HepG2 (cell line): Measurements from ENCODE around the gene RBM45. TPM values are rescaled to one million over a fixed set of nuclear protein-coding genes. Genes with fewer than 3 reads are reported as not detected.
A peak's percentile ranks its signal among the peaks of the same experiment; 100 is the strongest.

ENCODE experiments used
- ATAC-seq: fragments of 200-7000 bp; cut with Tn5 transposase; 3 replicates; pipeline ENCODE4 v1.9.1; 2020; ENCODE audit warnings: mild to moderate bottlenecking, moderate library complexity
- BruUV-seq: library from RNA; stranded (reverse); fragments of 400-500 nt; replicated peaks from 2 replicates; lab custom pipeline; 2021; lab: Mats Ljungman, UMichigan
- CTCF ChIA-PET: fragments of 300-600 bp; formaldehyde crosslinking; extraction: SDS; loops from one replicate; lab custom pipeline; 2021; ENCODE audit warnings: low total read pairs, inconsistent platforms, low intra/inter-chr PET ratio; lab: Yijun Ruan, JAX
- POLR2A ChIA-PET: fragments of 350-600 bp; sonication (Branson Sonifier 250); formaldehyde crosslinking; loops from one replicate; lab custom pipeline; 2020; ENCODE audit warnings: antibody characterized with exemption, inconsistent platforms; lab: Yijun Ruan, JAX
- DNase-seq: peaks from one replicate; pipeline ENCODE4 v3.0.0-alpha.2; 2015; ENCODE audit warnings: low spot score
- FAIRE-seq: peaks from 3 replicates; lab custom pipeline; 2011; peaks lifted over from hg19 to GRCh38; lab: Jason Lieb, UNC
- H2AFZ ChIP-seq: one replicate; pipeline ENCODE4 v1.6.1; 2011; ENCODE audit warnings: low read length, inconsistent platforms
- H3K27ac ChIP-seq: fragments of 300-600 bp; 3 replicates; pipeline ENCODE4 v1.8.0; 2011; ENCODE audit warnings: mixed run types, mild to moderate bottlenecking, mixed read lengths, low read length, inconsistent platforms; ENCODE audit not compliant: insufficient read depth; ENCODE audit errors: extremely low read length
- H3K27me3 ChIP-seq, 2 experiments: fragments of 200-600 bp in 1 of 2; 2 replicates in 1 of 2; 3 replicates in 1 of 2; pipeline versions ENCODE4 v1.6.0 to v1.8.0; 2011; ENCODE audit warnings: low read length in 2 of 2, mild to moderate bottlenecking in 2 of 2, moderate library complexity in 2 of 2, inconsistent platforms in 1 of 2; ENCODE audit not compliant: insufficient read depth in 2 of 2, control insufficient read depth in 1 of 2
- H3K36me3 ChIP-seq, 2 experiments: fragments of 200-600 bp in 1 of 2; replicated peaks in 1 of 2; 2 replicates in 1 of 2; 3 replicates in 1 of 2; pipeline versions ENCODE4 v1.5.1 to v1.8.0; 2011; ENCODE audit warnings: low read length in 2 of 2, inconsistent platforms in 1 of 2; ENCODE audit not compliant: insufficient read depth in 2 of 2, control insufficient read depth in 1 of 2
- H3K4me1 ChIP-seq: 2 replicates; pipeline ENCODE4 v1.5.1; 2012; ENCODE audit warnings: low read length, inconsistent platforms; ENCODE audit not compliant: insufficient read depth
- H3K4me2 ChIP-seq: 2 replicates; pipeline ENCODE4 v1.6.0; 2011; ENCODE audit warnings: low read depth, low read length, inconsistent platforms
- H3K4me3 ChIP-seq, 3 experiments: fragments of 200-600 bp in 1 of 3; sonication (generic), shearing (Covaris generic) in 1 of 3; replicated peaks in 1 of 3; 2 replicates each; pipeline ENCODE4 v1.5.1; 2011 to 2016; ENCODE audit warnings: low read length in 3 of 3, inconsistent platforms in 2 of 3, low read depth in 2 of 3, mild to moderate bottlenecking in 2 of 3, control low read depth in 1 of 3, mixed read lengths in 1 of 3; ENCODE audit not compliant: insufficient read depth in 1 of 3
- H3K79me2 ChIP-seq: one replicate; pipeline ENCODE4 v1.6.1; 2011; ENCODE audit warnings: low read length, inconsistent platforms; ENCODE audit not compliant: insufficient read depth
- H3K9ac ChIP-seq: 2 replicates; pipeline ENCODE4 v1.6.0; 2011; ENCODE audit warnings: mild to moderate bottlenecking, low read depth, low read length, inconsistent platforms; ENCODE audit not compliant: insufficient read depth
- H3K9me3 ChIP-seq: 2 replicates; pipeline ENCODE4 v1.5.1; 2012; ENCODE audit warnings: mild to moderate bottlenecking, low read length
- H4K20me1 ChIP-seq: 2 replicates; pipeline ENCODE4 v1.6.0; 2011; ENCODE audit warnings: inconsistent platforms, mild to moderate bottlenecking, low read length, moderate library complexity; ENCODE audit not compliant: insufficient read depth
- CEBPB ChIP-seq: IDR thresholded peaks from 2 replicates; pipeline ENCODE4 v1.6.1; 2011; ENCODE audit warnings: low read depth, low read length, improper control_type of control experiment, borderline replicate concordance
- HDAC2 ChIP-seq: sonication (generic); formaldehyde crosslinking; IDR thresholded peaks from 2 replicates; pipeline ENCODE4 v1.4.0; 2020; ENCODE audit warnings: missing genetic modification reagents
- HOXA9 ChIP-seq: sonication (generic); formaldehyde crosslinking; IDR thresholded peaks from 2 replicates; pipeline ENCODE4 v1.8.1; 2022; ENCODE audit warnings: missing genetic modification reagents, mild to moderate bottlenecking, moderate library complexity, borderline replicate concordance
- IKZF1 ChIP-seq: fragments of 450-650 bp; IDR thresholded peaks from 2 replicates; pipeline ENCODE4 v1.7.1; 2016
- KAT8 ChIP-seq: IDR thresholded peaks from 2 replicates; pipeline ENCODE4 v1.6.1; 2016; ENCODE audit warnings: missing genetic modification reagents, missing compliant biosample characterization
- NR2C2 ChIP-seq: sonication (generic); formaldehyde crosslinking; IDR thresholded peaks from 2 replicates; pipeline ENCODE4 v1.4.0; 2020; ENCODE audit warnings: missing genetic modification reagents, mild to moderate bottlenecking, moderate library complexity, borderline replicate concordance
- PAF1 ChIP-seq: IDR thresholded peaks from 2 replicates; pipeline ENCODE4 v1.6.1; 2016; ENCODE audit warnings: missing genetic modification reagents, missing compliant biosample characterization
- SOX6 ChIP-seq, 2 experiments: fragments of 450-650 bp in 1 of 2; sonication (generic) in 1 of 2; formaldehyde crosslinking in 1 of 2; IDR thresholded peaks; 2 replicates each; pipeline versions ENCODE4 v1.4.0 to v1.6.1; 2017 to 2020; ENCODE audit warnings: antibody characterized with exemption in 1 of 2, mild to moderate bottlenecking in 1 of 2, missing genetic modification reagents in 1 of 2
- ZMYM4 ChIP-seq: sonication (generic); formaldehyde crosslinking; IDR thresholded peaks from 2 replicates; pipeline ENCODE4 v1.8.1; 2023; ENCODE audit warnings: mild to moderate bottlenecking, missing genetic modification reagents
- ZNF430 ChIP-seq: sonication (generic); formaldehyde crosslinking; IDR thresholded peaks from 2 replicates; pipeline ENCODE4 v1.9.0; 2021; ENCODE audit warnings: mild to moderate bottlenecking, missing genetic modification reagents
- ZNF558 ChIP-seq: sonication (generic); formaldehyde crosslinking; IDR thresholded peaks from 2 replicates; pipeline ENCODE4 v1.9.0; 2022; ENCODE audit warnings: mild to moderate bottlenecking, missing genetic modification reagents, borderline replicate concordance
- ZNF781 ChIP-seq: sonication (generic); formaldehyde crosslinking; IDR thresholded peaks from 2 replicates; pipeline ENCODE4 v1.5.1; 2020; ENCODE audit warnings: borderline replicate concordance, mild to moderate bottlenecking, missing genetic modification reagents; ENCODE audit errors: not compliant biosample characterization
- WGBS: methylation state at CpG from one replicate; pipeline ENCODE4 v1.1.6; 2017; ENCODE audit warnings: low lambda C conversion rate; 5-methylcytosine and 5-hydroxymethylcytosine counted together
- in situ Hi-C: cut with HindIII; loops from 2 replicates; pipeline ENCODE4 v1.10.0; 2017; ENCODE audit warnings: low pct_unique_long_range_greater_than_20kb; ENCODE audit not compliant: extremely low pct_ligation_motif_present
- intact Hi-C: fragments of 100-400 bp; cut with micrococcal nuclease; formaldehyde crosslinking; loops from one replicate; pipeline ENCODE4 v1.10.0; 2022; ENCODE audit not compliant: unreplicated experiment
- polyA plus RNA-seq, 8 experiments: library from polyadenylated mRNA; depleted of rRNA in 3 of 8; stranded (reverse) in 7 of 8; unstranded in 1 of 8; fragments of >200 nt; fragmentation: Illumina TruSeq in 4 of 8; extraction: Trizol in 4 of 8; gene quantifications; 2 replicates each; pipeline versions ENCODE4 v1.2.1 to v1.2.3, GENCODE V29; 2011 to 2016; ENCODE audit warnings: low read depth in 4 of 8, missing spikeins in 1 of 8, mixed read lengths in 1 of 8; ENCODE audit not compliant: insufficient read depth in 1 of 8
- total RNA-seq, 5 experiments: library from RNA; depleted of rRNA; stranded (reverse); fragments of >200 nt; fragmentation: Illumina TruSeq; extraction: Trizol; gene quantifications; 2 replicates each; pipeline ENCODE4 v1.2.3, GENCODE V29; 2016; ENCODE audit warnings: low read depth in 1 of 5
- TF ChIP-seq, protein P1 (sequence below): sonication (generic); formaldehyde crosslinking; IDR thresholded peaks from 2 replicates; pipeline ENCODE4 v1.8.1; 2022; ENCODE audit warnings: low read depth, mild to moderate bottlenecking, missing genetic modification reagents
- TF ChIP-seq, protein P2 (sequence below): sonication (generic); formaldehyde crosslinking; conservative IDR thresholded peaks from 2 replicates; pipeline ENCODE4 v1.4.0; 2020; ENCODE audit warnings: missing genetic modification reagents

RBM45 gene
- total and polyA plus RNA-seq, 2 of the 13 experiments (the other 11 are each of a cell fraction or from before 2014, with no cell fraction given): 5.7 to 25.2 TPM

DNA sequence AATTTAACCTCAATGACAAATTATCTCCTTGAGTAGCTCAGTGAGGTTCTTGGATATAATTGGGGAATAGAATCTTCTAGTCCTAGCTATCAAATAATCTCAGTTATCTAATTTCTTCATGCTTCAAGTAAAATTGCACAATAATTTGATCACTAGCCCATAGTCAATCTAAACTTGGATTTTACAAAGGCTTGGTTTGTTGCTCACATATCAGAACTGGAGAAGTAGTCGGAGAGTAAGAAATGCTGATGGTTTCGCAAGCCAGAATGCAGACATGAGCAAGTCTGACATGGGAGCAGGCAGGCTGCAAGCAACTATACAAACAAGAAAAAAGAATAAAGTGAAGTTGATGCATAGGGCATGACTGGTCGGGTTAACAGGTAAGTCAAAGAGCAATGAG, 28.0 kb upstream of the RBM45 start:
- Histone ChIP-seq H3K4me3 (no peak overlapping the region), H3K4me2 (no peak overlapping the region), H3K9me3 (no peaks in the 10 kb centered on the region), H3K4me1 (no peaks in the 10 kb centered on the region), H3K9ac (no peak overlapping the region), H4K20me1 (no peaks in the 10 kb centered on the region), H3K36me3 (no peaks in the 10 kb centered on the region), H2AFZ (no peak overlapping the region), H3K27me3 (no peaks in the 10 kb centered on the region), H3K27ac (no peak overlapping the region), H3K79me2 (no peaks in the 10 kb centered on the region)
- BruUV-seq: no TSS peak
- ChIA-PET CTCF (no interaction called here), POLR2A (no interaction called here)
- DNase-seq (no peak), ATAC-seq (no peak), FAIRE-seq (no peak)
- 6% methylated on average over 3 of the region's 3 CpGs for WGBS
- peak; percentile 62 for TF ChIP-seq CEBPB
- TF ChIP-seq ZNF430: no peak
- intact Hi-C loops: no loop called here
- in situ Hi-C loops: no loop called here

DNA sequence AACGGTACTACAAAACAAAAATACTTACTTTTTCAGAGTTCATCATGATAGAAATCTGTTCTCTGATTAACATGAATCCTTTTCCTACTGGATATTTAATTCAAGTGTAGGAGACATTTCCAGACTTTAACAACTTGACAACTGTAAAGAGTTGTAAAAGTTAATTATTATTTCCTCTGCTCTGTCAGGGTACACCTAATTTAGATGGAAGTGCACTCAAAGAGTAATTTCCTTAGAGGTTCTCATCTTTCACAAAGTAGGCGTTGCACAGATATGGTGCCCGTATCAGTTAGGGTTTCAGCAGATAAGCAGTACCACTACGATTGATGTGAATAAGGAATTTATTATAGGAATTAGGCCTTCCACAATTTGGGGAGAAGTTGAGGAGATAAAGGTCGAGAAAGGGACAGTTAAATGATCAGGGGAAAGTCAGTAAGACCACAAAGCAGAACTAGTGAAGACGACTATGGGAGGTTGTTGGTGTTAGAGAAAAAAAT, 23.4 kb upstream of the RBM45 start:
- Histone ChIP-seq H3K27me3 (no peaks in the 10 kb centered on the region; a peak in 1 of 5 replicates), H3K27ac (no peak overlapping the region), H2AFZ (no peak overlapping the region), H3K9ac (no peak overlapping the region), H3K4me3 (no peak overlapping the region), H3K4me2 (no peak overlapping the region), H4K20me1 (no peaks in the 10 kb centered on the region), H3K79me2 (no peaks in the 10 kb centered on the region), H3K36me3 (no peaks in the 10 kb centered on the region), H3K9me3 (no peaks in the 10 kb centered on the region), H3K4me1 (no peaks in the 10 kb centered on the region)
- DNase-seq: no peak
- ChIA-PET POLR2A (no interaction called here), CTCF (no interaction called here)
- in situ Hi-C loops: no loop called here
- BruUV-seq: no TSS peak
- no peak for FAIRE-seq
- intact Hi-C loops: no loop called here
- WGBS: 27% methylated on average over 6 of the region's 6 CpGs
- ATAC-seq: no peak
- TF ChIP-seq IKZF1 (no peak), ZNF558 (no peak), HOXA9 (CRISPR knock-in tag) (no peak), NR2C2 (CRISPR knock-in tag) (no peak), HDAC2 (CRISPR knock-in tag) (no peak), SOX6 (IDR thresholded peaks at IDR 0.05) (no peak), SOX6 (CRISPR knock-in tag; IDR thresholded peaks at IDR 0.05) (no peak), ZNF781 (CRISPR knock-in tag) (no peak), KAT8 (no peak), ZMYM4 (no peak), PAF1 (CRISPR knock-in tag) (no peak)
- TF ChIP-seq, protein P1, sequence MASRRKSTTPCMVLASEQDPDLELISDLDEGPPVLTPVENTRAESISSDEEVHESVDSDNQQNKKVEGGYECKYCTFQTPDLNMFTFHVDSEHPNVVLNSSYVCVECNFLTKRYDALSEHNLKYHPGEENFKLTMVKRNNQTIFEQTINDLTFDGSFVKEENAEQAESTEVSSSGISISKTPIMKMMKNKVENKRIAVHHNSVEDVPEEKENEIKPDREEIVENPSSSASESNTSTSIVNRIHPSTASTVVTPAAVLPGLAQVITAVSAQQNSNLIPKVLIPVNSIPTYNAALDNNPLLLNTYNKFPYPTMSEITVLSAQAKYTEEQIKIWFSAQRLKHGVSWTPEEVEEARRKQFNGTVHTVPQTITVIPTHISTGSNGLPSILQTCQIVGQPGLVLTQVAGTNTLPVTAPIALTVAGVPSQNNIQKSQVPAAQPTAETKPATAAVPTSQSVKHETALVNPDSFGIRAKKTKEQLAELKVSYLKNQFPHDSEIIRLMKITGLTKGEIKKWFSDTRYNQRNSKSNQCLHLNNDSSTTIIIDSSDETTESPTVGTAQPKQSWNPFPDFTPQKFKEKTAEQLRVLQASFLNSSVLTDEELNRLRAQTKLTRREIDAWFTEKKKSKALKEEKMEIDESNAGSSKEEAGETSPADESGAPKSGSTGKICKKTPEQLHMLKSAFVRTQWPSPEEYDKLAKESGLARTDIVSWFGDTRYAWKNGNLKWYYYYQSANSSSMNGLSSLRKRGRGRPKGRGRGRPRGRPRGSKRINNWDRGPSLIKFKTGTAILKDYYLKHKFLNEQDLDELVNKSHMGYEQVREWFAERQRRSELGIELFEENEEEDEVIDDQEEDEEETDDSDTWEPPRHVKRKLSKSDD: no peak
- TF ChIP-seq, protein P2, sequence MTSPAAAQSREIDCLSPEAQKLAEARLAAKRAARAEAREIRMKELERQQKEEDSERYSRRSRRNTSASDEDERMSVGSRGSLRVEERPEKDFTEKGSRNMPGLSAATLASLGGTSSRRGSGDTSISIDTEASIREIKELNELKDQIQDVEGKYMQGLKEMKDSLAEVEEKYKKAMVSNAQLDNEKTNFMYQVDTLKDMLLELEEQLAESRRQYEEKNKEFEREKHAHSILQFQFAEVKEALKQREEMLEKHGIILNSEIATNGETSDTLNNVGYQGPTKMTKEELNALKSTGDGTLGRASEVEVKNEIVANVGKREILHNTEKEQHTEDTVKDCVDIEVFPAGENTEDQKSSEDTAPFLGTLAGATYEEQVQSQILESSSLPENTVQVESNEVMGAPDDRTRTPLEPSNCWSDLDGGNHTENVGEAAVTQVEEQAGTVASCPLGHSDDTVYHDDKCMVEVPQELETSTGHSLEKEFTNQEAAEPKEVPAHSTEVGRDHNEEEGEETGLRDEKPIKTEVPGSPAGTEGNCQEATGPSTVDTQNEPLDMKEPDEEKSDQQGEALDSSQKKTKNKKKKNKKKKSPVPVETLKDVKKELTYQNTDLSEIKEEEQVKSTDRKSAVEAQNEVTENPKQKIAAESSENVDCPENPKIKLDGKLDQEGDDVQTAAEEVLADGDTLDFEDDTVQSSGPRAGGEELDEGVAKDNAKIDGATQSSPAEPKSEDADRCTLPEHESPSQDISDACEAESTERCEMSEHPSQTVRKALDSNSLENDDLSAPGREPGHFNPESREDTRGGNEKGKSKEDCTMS: no peak
